ACHN (cell line): ENCODE results near the gene ZNF333.

Experiments used
- DNase-seq: peaks from one replicate; pipeline ENCODE4 v3.0.0-alpha.2; 2015
- in situ Hi-C: cut with HindIII; loops from 2 replicates; pipeline ENCODE4 v1.10.0; 2017; ENCODE audit warnings: low sequenced_read_pairs, low pct_ligation_motif_present, low pct_unique_long_range_greater_than_20kb

Gene ZNF333

GRCh38 chr19:14686411-14686810, 3.4 kb upstream of the ZNF333 start:
- DNase-seq: peak; percentile 26
- in situ Hi-C loops: no loop called here

GRCh38 chr19:14694641-14695266, 4.9 kb downstream of the ZNF333 start:
- in situ Hi-C loops: no loop called here
- DNase-seq: no peak

- in situ Hi-C loops: no loop called here
- no peak for DNase-seq
Observed at GRCh38 chr19:14695471-14695870, 5.6 kb downstream of the ZNF333 start.

GRCh38 chr19:14699641-14700040, 9.8 kb downstream of the ZNF333 start:
- DNase-seq: no peak
- in situ Hi-C loops: no loop called here

- DNase-seq: no peak
- in situ Hi-C loops: no loop called here
Observed at GRCh38 chr19:14700711-14701375, 11.0 kb downstream of the ZNF333 start.

GRCh38 chr19:14703833-14704232, 14.0 kb downstream of the ZNF333 start:
- DNase-seq: no peak
- in situ Hi-C loops: no loop called here

- in situ Hi-C loops: no loop called here
Observed at GRCh38 chr19:14704450-14704849, 14.6 kb downstream of the ZNF333 start.

GRCh38 chr19:14715841-14716240, 26.0 kb downstream of the ZNF333 start:
- in situ Hi-C loops: no loop called here
- DNase-seq: no peak

More at GRCh38 chr19:14704450-14704849, 14.6 kb downstream of the ZNF333 start:
- DNase-seq: no peak

- in situ Hi-C loops: no loop called here
Observed at GRCh38 chr19:14718522-14719116, 28.8 kb downstream of the ZNF333 start.

GRCh38 chr19:14719162-14719561, 29.3 kb downstream of the ZNF333 start:
- in situ Hi-C loops: no loop called here
- DNase-seq: no peak

More at GRCh38 chr19:14718522-14719116, 28.8 kb downstream of the ZNF333 start:
- DNase-seq: no peak

GRCh38 chr19:14722127-14722526, 32.3 kb downstream of the ZNF333 start:
- in situ Hi-C loops: no loop called here
- no peak for DNase-seq

- DNase-seq: no peak
- in situ Hi-C loops: no loop called here
Observed at GRCh38 chr19:14728595-14728994, 38.7 kb downstream of the ZNF333 start.

- in situ Hi-C loops: no loop called here
- DNase-seq: no peak
Observed at GRCh38 chr19:14731200-14731599, 41.4 kb downstream of the ZNF333 start.

GRCh38 chr19:14732510-14732909, 42.7 kb downstream of the ZNF333 start:
- in situ Hi-C loops: no loop called here
- DNase-seq: no peak

GRCh38 chr19:14733574-14733973, 43.7 kb downstream of the ZNF333 start:
- in situ Hi-C loops: no loop called here
- no peak for DNase-seq

GRCh38 chr19:14735915-14736314, 46.1 kb downstream of the ZNF333 start:
- no peak for DNase-seq
- in situ Hi-C loops: no loop called here

- no peak for DNase-seq
- in situ Hi-C loops: no loop called here
Observed at GRCh38 chr19:14746886-14747285, 57.0 kb downstream of the ZNF333 start.

GRCh38 chr19:14748601-14749000, 58.8 kb downstream of the ZNF333 start:
- DNase-seq: no peak
- in situ Hi-C loops: no loop called here

GRCh38 chr19:14758816-14759215, 69.0 kb downstream of the ZNF333 start:
- DNase-seq: no peak
- in situ Hi-C loops: no loop called here

- DNase-seq: no peak
- in situ Hi-C loops: no loop called here
Observed at GRCh38 chr19:14761607-14762006, 71.8 kb downstream of the ZNF333 start.
